ENCODE data around the gene RACK1.

DNA sequence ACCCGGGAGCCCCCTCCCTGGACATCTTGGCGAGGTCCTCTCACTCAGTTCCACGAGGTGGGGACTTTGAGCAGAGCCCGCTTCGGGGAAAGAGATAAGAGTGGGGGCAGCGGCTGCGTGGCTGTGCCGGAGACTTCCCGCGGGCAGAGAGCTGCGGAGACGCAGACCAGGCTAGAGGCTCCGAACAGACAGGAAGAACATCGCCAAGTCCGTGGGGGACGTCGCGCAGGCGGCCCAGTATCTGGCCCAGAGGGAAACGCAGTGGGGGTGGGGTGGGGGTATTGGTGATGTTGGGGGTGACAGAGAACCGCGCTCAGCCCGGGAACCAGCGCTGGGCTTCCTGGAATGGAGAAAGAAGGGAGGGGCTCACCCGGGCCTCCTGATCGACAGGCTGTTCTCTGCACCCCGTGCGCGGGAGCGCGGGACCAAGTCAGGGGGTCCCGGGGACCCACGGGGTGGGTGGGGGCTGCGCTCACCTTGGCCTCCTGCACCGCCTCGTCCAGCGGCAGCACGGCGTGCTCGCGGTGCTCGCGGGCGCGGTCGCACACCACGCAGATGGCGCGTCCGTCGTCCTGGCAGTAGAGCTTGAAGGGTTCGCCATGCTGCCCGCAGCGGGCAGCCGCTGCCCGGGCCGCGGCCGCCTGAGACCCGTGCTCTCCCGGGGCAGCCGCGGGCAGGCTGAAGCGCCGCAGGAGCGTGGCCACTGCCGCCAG is 39.4 kb downstream of the RACK1 start:
- TF ChIP-seq EZH2 (IDR thresholded peaks at IDR 0.05; ENCODE audit: insufficient read depth, low read length), result peak; percentile 24
- TF ChIP-seq, protein P1, sequence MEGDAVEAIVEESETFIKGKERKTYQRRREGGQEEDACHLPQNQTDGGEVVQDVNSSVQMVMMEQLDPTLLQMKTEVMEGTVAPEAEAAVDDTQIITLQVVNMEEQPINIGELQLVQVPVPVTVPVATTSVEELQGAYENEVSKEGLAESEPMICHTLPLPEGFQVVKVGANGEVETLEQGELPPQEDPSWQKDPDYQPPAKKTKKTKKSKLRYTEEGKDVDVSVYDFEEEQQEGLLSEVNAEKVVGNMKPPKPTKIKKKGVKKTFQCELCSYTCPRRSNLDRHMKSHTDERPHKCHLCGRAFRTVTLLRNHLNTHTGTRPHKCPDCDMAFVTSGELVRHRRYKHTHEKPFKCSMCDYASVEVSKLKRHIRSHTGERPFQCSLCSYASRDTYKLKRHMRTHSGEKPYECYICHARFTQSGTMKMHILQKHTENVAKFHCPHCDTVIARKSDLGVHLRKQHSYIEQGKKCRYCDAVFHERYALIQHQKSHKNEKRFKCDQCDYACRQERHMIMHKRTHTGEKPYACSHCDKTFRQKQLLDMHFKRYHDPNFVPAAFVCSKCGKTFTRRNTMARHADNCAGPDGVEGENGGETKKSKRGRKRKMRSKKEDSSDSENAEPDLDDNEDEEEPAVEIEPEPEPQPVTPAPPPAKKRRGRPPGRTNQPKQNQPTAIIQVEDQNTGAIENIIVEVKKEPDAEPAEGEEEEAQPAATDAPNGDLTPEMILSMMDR (IDR thresholded peaks at IDR 0.05; ENCODE audit: insufficient read depth, low read depth, low read length), result no peak

Data from astrocyte (in vitro differentiated cells and primary cell).